Gastrocnemius medialis (tissue), 4 donors: ENCODE measurements around the gene CLEC6A.

Experiments
- CTCF ChIP-seq, 5 experiments: fragments of 450-650 bp in 3 of 5; fragments of 200-600 bp in 2 of 5; sonication (generic) in 2 of 5; IDR thresholded peaks in 4 of 5; conservative IDR thresholded peaks in 1 of 5; 1 replicate in 4 of 5; 2 replicates in 1 of 5; pipeline ENCODE4 v1.5.1; 2016 to 2019; ENCODE audit warnings: antibody characterized with exemption in 5 of 5, mild to moderate bottlenecking in 3 of 5, moderate library complexity in 3 of 5
- POLR2A ChIP-seq, 2 donors: fragments of 450-650 bp; IDR thresholded peaks; one replicate each; pipeline ENCODE4 v1.6.1; 2017; ENCODE audit warnings: antibody characterized with exemption in 2 of 2, mild to moderate bottlenecking in 2 of 2, moderate library complexity in 2 of 2

- TF ChIP-seq CTCF (IDR thresholded peaks at IDR 0.05 in 4 of 5, conservative IDR thresholded peaks at IDR 0.05 in 1 of 5) (no peak), POLR2A (IDR thresholded peaks at IDR 0.05) (no peak)
Observed at GRCh38 chr12:8508223-8508622, 52.5 kb downstream of the CLEC6A start.
